PC-9 (cell line): Measurements from ENCODE around the gene ATP6V0E1. TPM values are rescaled to one million over a fixed set of nuclear protein-coding genes. Genes with fewer than 3 reads are reported as not detected.

Experiments
- BruUV-seq: library from RNA; stranded (reverse); fragments of 400-500 nt; replicated peaks from 2 replicates; lab custom pipeline; 2021; lab: Mats Ljungman, UMichigan
- CTCF ChIA-PET: fragments of 300-600 bp; sonication (Branson Sonifier 250); formaldehyde crosslinking; loops from one replicate; lab custom pipeline; 2022; ENCODE audit warnings: antibody characterized with exemption; lab: Charles Lee
- POLR2A ChIA-PET: fragments of 300-600 bp; sonication (Branson Sonifier 250); formaldehyde crosslinking; loops from one replicate; lab custom pipeline; 2022; ENCODE audit warnings: antibody characterized with exemption; ENCODE audit not compliant: unreplicated experiment; lab: Charles Lee
- DNase-seq, 2 experiments: peaks; one replicate each; pipeline versions ENCODE4 v3.0.0 to v3.0.0-alpha.2; 2015 to 2022; ENCODE audit warnings: mixed read lengths in 1 of 2
- H2AFZ ChIP-seq: fragments of 200-600 bp; sonication (generic); 2 replicates; pipeline ENCODE4 v1.8.1; 2017; ENCODE audit warnings: antibody characterized with exemption
- H3F3A ChIP-seq: fragments of 200-600 bp; sonication (generic); 2 replicates; pipeline ENCODE4 v1.8.1; 2017; ENCODE audit warnings: antibody characterized with exemption, mild to moderate bottlenecking, low read depth; ENCODE audit not compliant: insufficient read depth
- H3K27ac ChIP-seq: fragments of 200-600 bp; sonication (generic); 2 replicates; pipeline ENCODE4 v1.6.1; 2016; ENCODE audit warnings: mixed run types
- H3K27me3 ChIP-seq: fragments of 200-600 bp; sonication (generic); 2 replicates; pipeline ENCODE4 v1.6.1; 2016; ENCODE audit warnings: low read depth, mixed run types; ENCODE audit not compliant: insufficient read depth
- H3K36me3 ChIP-seq: fragments of 200-600 bp; sonication (generic); 2 replicates; pipeline ENCODE4 v1.6.1; 2016; ENCODE audit warnings: low read depth, mixed run types
- H3K4me1 ChIP-seq: fragments of 200-600 bp; sonication (generic); replicated peaks from 2 replicates; pipeline ENCODE4 v1.6.1; 2016; ENCODE audit warnings: mixed run types; ENCODE audit not compliant: insufficient read depth
- H3K4me2 ChIP-seq: fragments of 200-600 bp; sonication (generic); 2 replicates; pipeline ENCODE4 v1.6.1; 2017; ENCODE audit warnings: mixed run types
- H3K4me3 ChIP-seq: fragments of 200-600 bp; sonication (generic); 2 replicates; pipeline ENCODE4 v1.6.1; 2016; ENCODE audit warnings: mixed run types
- H3K79me2 ChIP-seq: fragments of 200-600 bp; sonication (generic); 2 replicates; pipeline ENCODE4 v1.6.1; 2017; ENCODE audit warnings: low read depth, mixed run types
- H3K9me2 ChIP-seq: fragments of 200-600 bp; sonication (generic); 2 replicates; pipeline ENCODE4 v1.8.1; 2017; ENCODE audit warnings: mild to moderate bottlenecking; ENCODE audit not compliant: insufficient read depth
- H3K9me3 ChIP-seq: fragments of 200-600 bp; sonication (generic); 2 replicates; pipeline ENCODE4 v1.8.1; 2016; ENCODE audit warnings: low read depth; ENCODE audit not compliant: insufficient read depth
- H4K20me1 ChIP-seq: fragments of 200-600 bp; sonication (generic); 2 replicates; pipeline ENCODE4 v1.8.1; 2017; ENCODE audit not compliant: insufficient read depth
- EZH2 ChIP-seq: fragments of 200-600 bp; sonication (generic); IDR thresholded peaks from 2 replicates; pipeline ENCODE4 v1.8.0; 2017; ENCODE audit warnings: antibody characterized with exemption, low read depth
- intact Hi-C: fragments of 100-400 bp; cut with micrococcal nuclease; formaldehyde crosslinking; loops from one replicate; pipeline ENCODE4 v1.10.0; 2022; ENCODE audit not compliant: unreplicated experiment
- total RNA-seq: library from RNA; stranded (reverse); gene quantifications from 2 replicates; pipeline ENCODE4 v1.2.3, GENCODE V29; 2021
- TF ChIP-seq, protein P1 (sequence below): fragments of 200-600 bp; sonication (generic); conservative IDR thresholded peaks from 2 replicates; pipeline ENCODE4 v1.6.1; 2017; ENCODE audit warnings: mixed run types, antibody characterized with exemption, mild to moderate bottlenecking, moderate library complexity

The ATP6V0E1 gene
- total RNA-seq, 1 experiment from 2014 or later = 251 TPM

- POLR2A ChIA-PET = no interaction called here
- H3K36me3 ChIP-seq = no peaks in the 10 kb centered on the region
These were observed 37.4 kb upstream of the ATP6V0E1 start for GRCh38 chr5:172946146-172946545.

GRCh38 chr5:172949426-172949825, 34.1 kb upstream of the ATP6V0E1 start:
- no peak overlapping the region for H3K4me3 ChIP-seq
- H3F3A ChIP-seq = no peaks in the 10 kb centered on the region; the same call in 1 of the 2 replicates
- no TSS peak for BruUV-seq
- H3K79me2 ChIP-seq = no peaks in the 10 kb centered on the region
- ChIA-PET POLR2A (no interaction called here), CTCF (no interaction called here)
- H3K27me3 ChIP-seq = no peaks in the 10 kb centered on the region
- intact Hi-C loops = no loop called here
- TF ChIP-seq, protein P1, sequence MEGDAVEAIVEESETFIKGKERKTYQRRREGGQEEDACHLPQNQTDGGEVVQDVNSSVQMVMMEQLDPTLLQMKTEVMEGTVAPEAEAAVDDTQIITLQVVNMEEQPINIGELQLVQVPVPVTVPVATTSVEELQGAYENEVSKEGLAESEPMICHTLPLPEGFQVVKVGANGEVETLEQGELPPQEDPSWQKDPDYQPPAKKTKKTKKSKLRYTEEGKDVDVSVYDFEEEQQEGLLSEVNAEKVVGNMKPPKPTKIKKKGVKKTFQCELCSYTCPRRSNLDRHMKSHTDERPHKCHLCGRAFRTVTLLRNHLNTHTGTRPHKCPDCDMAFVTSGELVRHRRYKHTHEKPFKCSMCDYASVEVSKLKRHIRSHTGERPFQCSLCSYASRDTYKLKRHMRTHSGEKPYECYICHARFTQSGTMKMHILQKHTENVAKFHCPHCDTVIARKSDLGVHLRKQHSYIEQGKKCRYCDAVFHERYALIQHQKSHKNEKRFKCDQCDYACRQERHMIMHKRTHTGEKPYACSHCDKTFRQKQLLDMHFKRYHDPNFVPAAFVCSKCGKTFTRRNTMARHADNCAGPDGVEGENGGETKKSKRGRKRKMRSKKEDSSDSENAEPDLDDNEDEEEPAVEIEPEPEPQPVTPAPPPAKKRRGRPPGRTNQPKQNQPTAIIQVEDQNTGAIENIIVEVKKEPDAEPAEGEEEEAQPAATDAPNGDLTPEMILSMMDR = no peak
- TF ChIP-seq EZH2 = no peak
- H4K20me1 ChIP-seq = no peaks in the 10 kb centered on the region
- no peaks in the 10 kb centered on the region for H3K9me3 ChIP-seq
- H3K4me2 ChIP-seq = no peak overlapping the region
- H3K27ac ChIP-seq = no peak overlapping the region
- DNase-seq = no peak
- H3K9me2 ChIP-seq = no peaks in the 10 kb centered on the region
- H2AFZ ChIP-seq = no peak overlapping the region
- H3K4me1 ChIP-seq = no peaks in the 10 kb centered on the region
- H3K36me3 ChIP-seq = no peaks in the 10 kb centered on the region

More at GRCh38 chr5:172946146-172946545, 37.4 kb upstream of the ATP6V0E1 start:
- Histone ChIP-seq H3K27me3 (no peaks in the 10 kb centered on the region), H3K79me2 (no peaks in the 10 kb centered on the region), H3K4me3 (no peak overlapping the region), H4K20me1 (no peaks in the 10 kb centered on the region), H2AFZ (no peak overlapping the region), H3K27ac (no peak overlapping the region), H3K9me2 (no peaks in the 10 kb centered on the region), H3F3A (no peaks in the 10 kb centered on the region), H3K9me3 (no peaks in the 10 kb centered on the region), H3K4me1 (no peaks in the 10 kb centered on the region), H3K4me2 (no peak overlapping the region)
- CTCF ChIA-PET = no interaction called here
- BruUV-seq = no TSS peak
- intact Hi-C loops = no loop called here
- no peak for TF ChIP-seq EZH2
- TF ChIP-seq, protein P1 = no peak
- no peak for DNase-seq

DNA sequence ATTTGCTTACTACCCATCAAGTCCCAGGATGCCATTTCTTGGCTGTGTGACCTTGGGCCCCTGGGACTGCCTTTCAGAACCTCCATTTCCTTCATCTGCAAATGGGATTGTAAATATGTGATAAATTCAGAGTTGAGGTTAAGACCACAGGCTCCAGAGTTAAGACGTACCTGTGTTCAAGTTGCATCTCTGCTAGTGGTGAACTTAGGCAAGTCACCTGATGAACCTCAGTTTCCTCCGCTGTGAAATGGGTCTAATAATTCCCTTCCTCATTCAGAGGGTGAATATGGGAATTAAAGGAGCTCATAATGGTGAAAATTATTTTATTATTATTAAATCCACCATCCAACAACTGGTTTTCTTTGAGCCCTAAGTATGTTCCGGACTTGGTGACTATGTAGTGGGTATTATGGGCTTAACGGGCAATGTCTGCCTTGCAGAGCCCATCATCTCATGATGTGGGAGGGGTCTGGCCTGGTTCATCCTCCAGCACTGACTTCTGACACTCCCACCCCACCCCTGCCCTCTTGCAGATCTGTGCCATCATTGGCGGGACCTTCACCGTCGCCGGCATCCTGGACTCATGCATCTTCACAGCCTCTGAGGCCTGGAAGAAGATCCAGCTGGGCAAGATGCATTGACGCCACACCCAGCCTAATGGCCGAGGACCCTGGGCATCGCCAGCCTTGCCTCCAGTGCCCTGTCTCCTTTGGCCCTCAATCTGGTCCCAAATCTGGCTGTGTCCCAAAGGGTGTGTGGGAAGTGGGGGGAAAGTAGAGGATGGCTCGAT, 33.2 kb upstream of the ATP6V0E1 start:
- BruUV-seq = no TSS peak
- no peaks in the 10 kb centered on the region for H3K36me3 ChIP-seq
- H3K9me3 ChIP-seq = no peaks in the 10 kb centered on the region
- H3K9me2 ChIP-seq = no peaks in the 10 kb centered on the region
- no peak overlapping the region for H2AFZ ChIP-seq
- DNase-seq = no peak
- no peak overlapping the region for H3K27ac ChIP-seq
- no peaks in the 10 kb centered on the region for H4K20me1 ChIP-seq
- H3K4me1 ChIP-seq = no peaks in the 10 kb centered on the region
- no peaks in the 10 kb centered on the region for H3K27me3 ChIP-seq
- peaks cover 7% of the 10 kb centered on the region for H3F3A ChIP-seq
- no peaks in the 10 kb centered on the region for H3K79me2 ChIP-seq
- no peak overlapping the region for H3K4me3 ChIP-seq
- intact Hi-C loops = no loop called here
- H3K4me2 ChIP-seq = no peak overlapping the region
- ChIA-PET POLR2A (interaction anchor here (0.7 kb wide), 1 partner anchor 23 kb away, joined by 4 read pairs; no protein-coding TSS in a partner anchor), CTCF (no interaction called here)
- TF ChIP-seq, protein P1 = no peak
- no peak for TF ChIP-seq EZH2
